Panc1 (cell line): ENCODE results near the gene MAGEA8.

Experiments
- SIN3A ChIP-seq: IDR thresholded peaks from 2 replicates; pipeline ENCODE4 v1.6.1; 2012; ENCODE audit warnings: low read depth, mild to moderate bottlenecking, low read length, moderate library complexity, borderline replicate concordance; ENCODE audit not compliant: insufficient read depth
- TCF7L2 ChIP-seq: IDR thresholded peaks from 2 replicates; pipeline ENCODE4 v1.6.1; 2011; ENCODE audit warnings: mild to moderate bottlenecking, low read depth, low read length, inconsistent platforms
- TF ChIP-seq, protein P1 (sequence below): fragments of 450-650 bp; IDR thresholded peaks from 2 replicates; pipeline ENCODE4 v1.5.1; 2017; ENCODE audit warnings: mild to moderate bottlenecking

DNA sequence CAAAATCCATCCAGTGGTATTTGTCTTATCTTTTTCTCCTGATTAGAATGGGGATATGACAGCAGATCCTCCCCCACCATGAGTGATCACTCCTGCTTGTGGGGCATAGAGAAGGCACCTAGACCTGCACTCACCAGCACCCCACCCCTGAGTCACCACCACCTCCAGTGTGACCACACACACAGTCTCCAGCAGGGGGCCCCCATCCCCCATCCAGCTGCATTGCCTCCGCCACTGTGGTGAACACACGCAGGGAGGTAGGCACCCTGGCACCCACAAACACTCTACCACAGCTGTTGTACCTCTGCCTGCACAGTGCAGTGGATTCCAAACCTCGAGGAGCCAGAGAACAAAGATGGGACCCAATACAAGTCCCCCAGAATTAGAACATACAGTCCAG is 9.0 kb upstream of the MAGEA8 start:
- TF ChIP-seq, protein P1, sequence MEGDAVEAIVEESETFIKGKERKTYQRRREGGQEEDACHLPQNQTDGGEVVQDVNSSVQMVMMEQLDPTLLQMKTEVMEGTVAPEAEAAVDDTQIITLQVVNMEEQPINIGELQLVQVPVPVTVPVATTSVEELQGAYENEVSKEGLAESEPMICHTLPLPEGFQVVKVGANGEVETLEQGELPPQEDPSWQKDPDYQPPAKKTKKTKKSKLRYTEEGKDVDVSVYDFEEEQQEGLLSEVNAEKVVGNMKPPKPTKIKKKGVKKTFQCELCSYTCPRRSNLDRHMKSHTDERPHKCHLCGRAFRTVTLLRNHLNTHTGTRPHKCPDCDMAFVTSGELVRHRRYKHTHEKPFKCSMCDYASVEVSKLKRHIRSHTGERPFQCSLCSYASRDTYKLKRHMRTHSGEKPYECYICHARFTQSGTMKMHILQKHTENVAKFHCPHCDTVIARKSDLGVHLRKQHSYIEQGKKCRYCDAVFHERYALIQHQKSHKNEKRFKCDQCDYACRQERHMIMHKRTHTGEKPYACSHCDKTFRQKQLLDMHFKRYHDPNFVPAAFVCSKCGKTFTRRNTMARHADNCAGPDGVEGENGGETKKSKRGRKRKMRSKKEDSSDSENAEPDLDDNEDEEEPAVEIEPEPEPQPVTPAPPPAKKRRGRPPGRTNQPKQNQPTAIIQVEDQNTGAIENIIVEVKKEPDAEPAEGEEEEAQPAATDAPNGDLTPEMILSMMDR: peak; percentile 69
- TF ChIP-seq SIN3A (no peak), TCF7L2 (no peak)
